HL-60/S4 (cell line): ENCODE measurements around the gene SLC16A9.
"Not testable (repeated sequence)": the region's sequence is repeated elsewhere in the genome, so short reads cannot be mapped to it uniquely, and the experiment has no call there.

ENCODE experiments used
- in situ Hi-C: fragments of 300-500 bp; cut with MboI; formaldehyde crosslinking; loops from 2 replicates; pipeline ENCODE4 v1.14.3; 2022; ENCODE audit warnings: low sequenced_read_pairs

The SLC16A9 gene

GRCh38 chr10:59709395-59710125, at the start of gene SLC16A9:
TSS of gene SLC16A9 (minus strand) at chr10:59709850. CDS start at chr10:59684291, 25,559 bp downstream.
- in situ Hi-C loops = no loop called here

GRCh38 chr10:59757966-59758365, 48.3 kb upstream of the SLC16A9 start:
- in situ Hi-C loops = no loop called here

GRCh38 chr10:59754951-59755350, 45.3 kb upstream of the SLC16A9 start:
- in situ Hi-C loops = no loop called here

GRCh38 chr10:59753267-59753666, 43.6 kb upstream of the SLC16A9 start, which contains the start of gene MRLN:
TSS of gene MRLN (minus strand) at chr10:59753455.
- in situ Hi-C loops = no loop called here

- in situ Hi-C loops = no loop called here
Measured at GRCh38 chr10:59752278-59752940, 42.8 kb upstream of the SLC16A9 start.

GRCh38 chr10:59750155-59750945, 40.7 kb upstream of the SLC16A9 start:
- in situ Hi-C loops = no loop called here

- in situ Hi-C loops = no loop called here
Measured at GRCh38 chr10:59748834-59749233, 39.2 kb upstream of the SLC16A9 start.

- in situ Hi-C loops = no loop called here
Measured at GRCh38 chr10:59745163-59745650, 35.6 kb upstream of the SLC16A9 start.

- in situ Hi-C loops = not testable (repeated sequence)
Measured at GRCh38 chr10:59744762-59745161, 35.1 kb upstream of the SLC16A9 start.

- in situ Hi-C loops = not testable (repeated sequence)
Measured at GRCh38 chr10:59744156-59744555, 34.5 kb upstream of the SLC16A9 start.

- in situ Hi-C loops = no loop called here
Measured at GRCh38 chr10:59741583-59741982, 31.9 kb upstream of the SLC16A9 start.

GRCh38 chr10:59741048-59741447, 31.4 kb upstream of the SLC16A9 start:
- in situ Hi-C loops = no loop called here

GRCh38 chr10:59736749-59737148, 27.1 kb upstream of the SLC16A9 start:
- in situ Hi-C loops = no loop called here

GRCh38 chr10:59735296-59735695, 25.6 kb upstream of the SLC16A9 start:
- in situ Hi-C loops = no loop called here

GRCh38 chr10:59734014-59734462, 24.4 kb upstream of the SLC16A9 start:
- in situ Hi-C loops = no loop called here

GRCh38 chr10:59733321-59734013, 23.8 kb upstream of the SLC16A9 start:
- in situ Hi-C loops = not testable (repeated sequence)

GRCh38 chr10:59732849-59733248, 23.2 kb upstream of the SLC16A9 start:
- in situ Hi-C loops = not testable (repeated sequence)

- in situ Hi-C loops = not testable (repeated sequence)
Measured at GRCh38 chr10:59729167-59729566, 19.5 kb upstream of the SLC16A9 start.

GRCh38 chr10:59724098-59724938, 14.7 kb upstream of the SLC16A9 start:
- in situ Hi-C loops = no loop called here

GRCh38 chr10:59720377-59720776, 10.7 kb upstream of the SLC16A9 start:
- in situ Hi-C loops = no loop called here
